Right cardiac atrium (tissue), 5 donors: ENCODE data around the gene COLGALT1. TPM values are rescaled to one million over a fixed set of nuclear protein-coding genes. Genes with fewer than 3 reads are reported as not detected.
"Not testable (repeated sequence)": the region's sequence is repeated elsewhere in the genome, so short reads cannot be mapped to it uniquely, and the experiment has no call there.

ENCODE experiments used
- ATAC-seq, 2 donors: fragments of 200-7000 bp; cut with Tn5 transposase; one replicate each; pipeline versions ENCODE4 v1.8.0 to v1.9.1; 2020; ENCODE audit warnings: moderate library complexity in 2 of 2, mild to moderate bottlenecking in 1 of 2
- DNase-seq, 3 donors: peaks; one replicate each; pipeline ENCODE4 v3.0.0-alpha.2; 2020
- H3K27ac ChIP-seq: one replicate; pipeline ENCODE4 v1.5.1; 2013; ENCODE audit warnings: mild to moderate bottlenecking, low read length, control low read depth, moderate library complexity
- H3K27me3 ChIP-seq: one replicate; pipeline ENCODE4 v1.6.1; 2013; ENCODE audit not compliant: control insufficient read depth, insufficient read depth
- H3K4me1 ChIP-seq: one replicate; pipeline ENCODE4 v1.6.1; 2013; ENCODE audit warnings: low read length; ENCODE audit not compliant: control insufficient read depth, insufficient read depth
- H3K4me3 ChIP-seq: one replicate; pipeline ENCODE4 v1.5.1; 2013; ENCODE audit warnings: low read length, control low read depth
- H3K9me3 ChIP-seq: one replicate; pipeline ENCODE4 v1.6.1; 2013; ENCODE audit warnings: low read length; ENCODE audit not compliant: control insufficient read depth
- WGBS: extraction: QIAGEN DNeasy Blood & Tissue Kit; methylation state at CpG from one replicate; pipeline ENCODE4 v1.1.7; 2013; 5-methylcytosine and 5-hydroxymethylcytosine counted together
- intact Hi-C, 4 donors: fragments of 100-400 bp; cut with DNase I; formaldehyde crosslinking; loops; one replicate each; pipeline versions ENCODE4 v1.11.0 to v1.14.0; 2022 to 2023
- polyA plus RNA-seq: library from polyadenylated mRNA; stranded (reverse); fragments of 200-250 nt; gene quantifications from one replicate; pipeline ENCODE4 v1.2.3, GENCODE V29; 2013
- total RNA-seq, 4 donors: library from RNA; stranded (reverse); fragmentation: NEBNext Ultra II Directional; extraction: Animal tissue kit (Norgen Biotek cat#: 25700); gene quantifications; one replicate each; pipeline ENCODE4 v1.2.1, GENCODE V29; 2021
- donor health status: healthy with polysubstance abuse.
- donor health status: DM: no; HTN: yes; CAD: no.
- donor health status: DM: no; HTN: no; CAD: no.
- donor health status: DM: no; HTN: yes; CAD: no; lungs with severe emphysema.
- donor health status: DM: yes; HTN: yes; CAD: no.

Gene COLGALT1
- total and polyA plus RNA-seq, 5 donors, result 19.0 to 36.3 (median 34.9) TPM

GRCh38 chr19:17562097-17562496 is 6.6 kb downstream of the COLGALT1 start:
- no peak for ATAC-seq
- WGBS, result 96% methylated on average over 4 of the region's 4 CpGs
- Histone ChIP-seq H3K27me3 (no peaks in the 10 kb centered on the region), H3K4me1 (no peaks in the 10 kb centered on the region), H3K27ac (no peak overlapping the region), H3K9me3 (no peaks in the 10 kb centered on the region), H3K4me3 (no peak overlapping the region)
- intact Hi-C loops, result no loop called here
- DNase-seq, result peak in 1 of 3 donors; percentile 12

GRCh38 chr19:17562561-17562960 is 7.1 kb downstream of the COLGALT1 start:
- intact Hi-C loops, result no loop called here
- H3K27me3 ChIP-seq, result no peaks in the 10 kb centered on the region
- ATAC-seq (no peak), DNase-seq (peak in 1 of 3 donors; percentile 5)
- no peak overlapping the region for H3K27ac ChIP-seq
- no peaks in the 10 kb centered on the region for H3K4me1 ChIP-seq
- no peaks in the 10 kb centered on the region for H3K9me3 ChIP-seq
- H3K4me3 ChIP-seq, result no peak overlapping the region
- 73% methylated on average over 11 of the region's 11 CpGs for WGBS

DNA sequence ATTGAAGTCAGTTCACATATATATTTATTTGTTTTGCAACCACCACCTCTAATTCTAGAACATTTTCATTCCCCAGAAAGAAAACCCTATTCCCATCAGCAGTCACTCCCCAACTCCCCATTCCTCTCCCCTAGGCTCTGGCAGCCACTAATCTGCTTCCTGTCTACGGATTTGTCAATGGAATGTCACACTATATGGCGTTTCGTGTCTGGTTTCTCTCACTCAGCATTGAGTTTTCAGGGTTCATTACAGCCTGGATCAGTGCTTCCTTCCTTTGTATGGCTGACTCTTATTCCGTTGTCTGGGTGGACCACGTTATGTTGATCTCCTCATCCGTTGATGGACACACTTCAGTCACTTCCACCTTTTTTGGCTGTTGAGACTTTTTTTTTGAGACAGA is 9.3 kb downstream of the COLGALT1 start:
- H3K4me1 ChIP-seq, result no peaks in the 10 kb centered on the region
- no peak for DNase-seq
- intact Hi-C loops, result no loop called here
- WGBS, result 18% methylated on average over 6 of the region's 6 CpGs
- no peak for ATAC-seq
- no peaks in the 10 kb centered on the region for H3K27me3 ChIP-seq
- no peaks in the 10 kb centered on the region for H3K9me3 ChIP-seq
- H3K27ac ChIP-seq, result no peak overlapping the region
- no peak overlapping the region for H3K4me3 ChIP-seq

DNA sequence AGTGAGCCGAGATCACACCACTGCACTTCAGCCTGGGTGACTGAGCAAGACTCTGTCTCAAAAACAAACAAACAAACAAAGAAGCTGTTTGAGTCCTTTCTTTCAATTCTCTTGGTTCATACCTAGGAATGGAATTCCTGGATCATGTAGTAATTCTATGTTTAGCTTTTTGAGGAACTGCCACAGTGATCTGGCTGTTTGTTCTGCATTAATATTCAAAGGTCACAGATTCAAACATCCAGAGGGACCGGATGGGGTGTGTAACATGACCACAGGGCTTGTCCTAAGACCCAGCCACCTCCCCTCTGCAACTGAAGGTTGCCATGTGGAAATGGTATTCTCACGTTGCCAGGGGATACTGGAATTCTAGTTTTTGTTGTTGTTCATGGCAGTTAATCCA is 10.2 kb downstream of the COLGALT1 start:
- intact Hi-C loops, result no loop called here

GRCh38 chr19:17567940-17568339 is 12.5 kb downstream of the COLGALT1 start:
- H3K9me3 ChIP-seq, result no peaks in the 10 kb centered on the region
- DNase-seq, result no peak
- no peak overlapping the region for H3K4me3 ChIP-seq
- 97% methylated on average over 1 of the region's 1 CpG for WGBS
- ATAC-seq, result no peak
- no peak overlapping the region for H3K27ac ChIP-seq
- no peaks in the 10 kb centered on the region for H3K27me3 ChIP-seq
- intact Hi-C loops, result no loop called here
- no peaks in the 10 kb centered on the region for H3K4me1 ChIP-seq

More for the DNA sequence above, 10.2 kb downstream of the COLGALT1 start:
- 49% methylated on average over 3 of the region's 3 CpGs for WGBS
- no peak for DNase-seq
- Histone ChIP-seq H3K9me3 (no peaks in the 10 kb centered on the region), H3K27me3 (no peaks in the 10 kb centered on the region), H3K4me3 (no peak overlapping the region), H3K4me1 (no peaks in the 10 kb centered on the region), H3K27ac (peak overlapping the region; percentile 48)
- ATAC-seq, result peak; percentile 26 to 44

GRCh38 chr19:17570291-17570690 is 14.8 kb downstream of the COLGALT1 start:
- intact Hi-C loops, result loop anchor here in 2 of 4 donors (5.0 to 10.0 kb wide), 2 partner anchors 33 to 115 kb away; no protein-coding TSS in a partner anchor
- not testable (repeated sequence) for ATAC-seq

GRCh38 chr19:17570791-17571190 is 15.3 kb downstream of the COLGALT1 start:
- ATAC-seq (no peak), DNase-seq (no peak)
- 87% methylated on average over 6 of the region's 6 CpGs for WGBS
- Histone ChIP-seq H3K27ac (no peak overlapping the region), H3K4me3 (no peak overlapping the region), H3K27me3 (no peaks in the 10 kb centered on the region), H3K9me3 (no peaks in the 10 kb centered on the region), H3K4me1 (no peaks in the 10 kb centered on the region)
- intact Hi-C loops, result loop anchor here in 2 of 4 donors (5.0 to 10.0 kb wide), 2 partner anchors 33 to 116 kb away; no protein-coding TSS in a partner anchor

More at GRCh38 chr19:17570291-17570690, 14.8 kb downstream of the COLGALT1 start:
- not testable (repeated sequence) for DNase-seq, H3K4me3 ChIP-seq, H3K9me3 ChIP-seq, H3K27me3 ChIP-seq, H3K27ac ChIP-seq, H3K4me1 ChIP-seq
- WGBS, result 95% methylated on average over 5 of the region's 5 CpGs

DNA sequence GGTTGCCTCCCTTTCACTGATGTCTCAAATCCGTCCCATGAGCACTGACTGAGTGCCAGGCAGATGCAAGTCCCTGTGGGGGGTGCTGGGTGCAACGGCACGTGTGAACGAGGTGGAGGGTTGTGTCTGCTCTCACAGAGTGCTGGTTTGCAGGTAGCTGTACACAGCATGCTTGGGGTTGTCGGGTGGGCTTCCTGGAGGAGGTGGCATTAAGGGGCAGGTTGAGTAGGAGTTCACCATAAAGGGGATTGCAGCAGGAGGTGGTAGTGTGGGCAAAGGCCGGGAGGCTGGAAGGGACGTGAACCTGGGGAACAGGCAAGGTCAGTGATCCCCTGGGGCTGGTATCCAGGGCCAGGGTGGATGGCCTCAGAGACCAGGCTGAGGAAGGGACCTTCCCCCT is 17.2 kb downstream of the COLGALT1 start:
- DNase-seq (no peak), ATAC-seq (no peak)
- 92% methylated on average over 7 of the region's 7 CpGs for WGBS
- Histone ChIP-seq H3K4me3 (no peak overlapping the region), H3K4me1 (no peaks in the 10 kb centered on the region), H3K9me3 (no peaks in the 10 kb centered on the region), H3K27ac (no peak overlapping the region), H3K27me3 (no peaks in the 10 kb centered on the region)
- intact Hi-C loops, result loop anchor here in 2 of 4 donors (5.0 to 10.0 kb wide), 2 partner anchors 35 to 118 kb away; no protein-coding TSS in a partner anchor

DNA sequence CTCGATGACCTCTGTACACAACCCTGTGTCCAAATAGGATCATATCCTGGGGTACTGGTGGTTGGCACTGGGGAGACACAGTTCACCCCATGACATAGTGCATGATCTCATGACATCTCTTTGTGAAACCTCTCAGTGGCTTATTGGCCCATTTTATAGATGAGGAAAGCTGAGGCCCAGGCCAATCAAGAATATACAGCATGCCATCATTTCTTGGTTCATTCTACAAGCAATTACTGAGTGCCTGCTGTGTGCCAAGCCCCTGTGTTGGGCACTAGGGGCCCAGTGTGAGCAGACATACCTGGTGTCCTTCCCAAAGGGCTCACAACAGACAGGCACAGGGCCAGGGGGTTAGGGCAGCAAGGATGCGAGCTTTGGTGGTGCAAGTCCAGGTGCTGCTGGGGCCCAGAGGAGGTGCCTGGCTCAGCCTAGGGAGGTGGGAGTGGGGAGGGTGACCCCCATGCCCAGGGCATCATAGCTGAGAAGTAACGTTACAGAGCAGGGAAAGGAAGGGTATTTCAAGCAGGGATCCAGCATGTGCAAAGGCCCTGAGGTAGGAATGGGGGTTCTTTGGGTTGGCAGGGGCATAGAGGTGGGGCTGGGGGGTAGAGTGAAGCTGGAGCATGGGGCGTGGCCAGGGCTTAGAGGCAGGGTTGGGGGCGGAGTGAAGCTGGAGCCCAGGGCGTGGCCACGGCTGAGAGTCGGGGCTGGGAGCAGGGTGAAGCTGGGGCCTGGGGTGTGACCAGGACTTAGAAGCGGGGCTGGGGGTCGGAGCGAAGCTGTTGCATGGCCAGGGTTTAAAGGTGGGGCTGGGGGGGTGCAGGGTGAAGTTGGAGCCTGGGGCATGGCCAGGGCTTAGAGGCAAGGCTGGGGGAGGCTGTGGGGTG is 20.7 kb downstream of the COLGALT1 start:
- intact Hi-C loops, result loop anchor here in 1 of 4 donors (10.0 kb wide), 1 partner anchor 121 kb away; no protein-coding TSS in a partner anchor
- ATAC-seq, result peak in 1 of 2 donors; percentile 3
- 94% methylated on average over 11 of the region's 11 CpGs for WGBS
- DNase-seq, result no peak
- Histone ChIP-seq H3K27me3 (no peaks in the 10 kb centered on the region), H3K9me3 (no peaks in the 10 kb centered on the region), H3K27ac (no peak overlapping the region), H3K4me1 (no peaks in the 10 kb centered on the region), H3K4me3 (no peak overlapping the region)

GRCh38 chr19:17576758-17577456 is 21.5 kb downstream of the COLGALT1 start:
- Histone ChIP-seq H3K4me1 (no peaks in the 10 kb centered on the region), H3K27me3 (no peaks in the 10 kb centered on the region), H3K27ac (no peak overlapping the region), H3K4me3 (no peak overlapping the region), H3K9me3 (no peaks in the 10 kb centered on the region)
- ATAC-seq (peak; percentile 4 to 54), DNase-seq (peak; percentile 45 to 84 (median 74))
- intact Hi-C loops, result loop anchor here in 1 of 4 donors (10.0 kb wide), 1 partner anchor 122 kb away; no protein-coding TSS in a partner anchor
- 76% methylated on average over 34 of the region's 34 CpGs for WGBS
